Common myeloid progenitor, CD34-positive (primary cell): ENCODE data around the gene PARVB.
A peak's percentile ranks its signal among the peaks of the same experiment; 100 is the strongest.

ENCODE experiments used
- CTCF ChIA-PET: fragments of 350-600 bp; sonication (Branson Sonifier 250); formaldehyde crosslinking; loops from one replicate; lab custom pipeline; 2021; ENCODE audit warnings: antibody characterized with exemption; lab: Charles Lee
- POLR2A ChIA-PET: fragments of 350-600 bp; sonication (Branson Sonifier 250); formaldehyde crosslinking; loops from one replicate; lab custom pipeline; 2021; ENCODE audit warnings: antibody characterized with exemption; lab: Charles Lee
- DNase-seq, 3 donors: peaks; one replicate each; pipeline versions ENCODE4 v3.0.0 to v3.0.0-alpha.2; 2013
- H3K27ac ChIP-seq, 2 experiments: 1 replicate in 1 of 2; 2 replicates in 1 of 2; pipeline ENCODE4 v1.7.0; 2013; ENCODE audit warnings: inconsistent platforms in 2 of 2, low read length in 2 of 2, mild to moderate bottlenecking in 2 of 2, low read depth in 1 of 2, moderate library complexity in 1 of 2; ENCODE audit not compliant: severe bottlenecking in 2 of 2, insufficient read depth in 1 of 2, poor library complexity in 1 of 2
- H3K27me3 ChIP-seq, 5 experiments: replicated peaks in 2 of 5; 1 replicate in 3 of 5; 2 replicates in 2 of 5; pipeline versions ENCODE4 v1.6.1 to v1.7.0; 2013; ENCODE audit warnings: low read length in 4 of 5, mild to moderate bottlenecking in 2 of 5, moderate library complexity in 2 of 5, inconsistent platforms in 1 of 5; ENCODE audit not compliant: insufficient read depth in 5 of 5, control insufficient read depth in 4 of 5
- H3K36me3 ChIP-seq, 4 experiments: 1 replicate in 2 of 4; 2 replicates in 2 of 4; pipeline versions ENCODE4 v1.6.1 to v1.7.0; 2013; ENCODE audit warnings: low read length in 3 of 4, control low read depth in 1 of 4, mild to moderate bottlenecking in 1 of 4; ENCODE audit not compliant: control insufficient read depth in 4 of 4, insufficient read depth in 4 of 4
- H3K4me1 ChIP-seq, 4 experiments: 1 replicate in 3 of 4; 2 replicates in 1 of 4; pipeline versions ENCODE4 v1.6.1 to v1.7.1; 2013; ENCODE audit warnings: low read length in 3 of 4, mild to moderate bottlenecking in 3 of 4, control low read depth in 1 of 4, inconsistent platforms in 1 of 4, moderate library complexity in 1 of 4; ENCODE audit not compliant: control insufficient read depth in 4 of 4, insufficient read depth in 4 of 4; ENCODE audit errors: control extremely low read depth in 1 of 4
- H3K4me3 ChIP-seq, 7 experiments: 1 replicate in 4 of 7; 2 replicates in 3 of 7; pipeline versions ENCODE4 v1.5.1 to v1.7.0; 2013; ENCODE audit warnings: mild to moderate bottlenecking in 7 of 7, low read length in 6 of 7, moderate library complexity in 6 of 7, inconsistent platforms in 2 of 7, low read depth in 2 of 7, control low read depth in 1 of 7; ENCODE audit not compliant: insufficient read depth in 4 of 7, control insufficient read depth in 1 of 7; ENCODE audit errors: extremely low read depth in 1 of 7
- H3K9me3 ChIP-seq, 5 experiments: 1 replicate in 4 of 5; 2 replicates in 1 of 5; pipeline versions ENCODE4 v1.6.1 to v1.7.1; 2013; ENCODE audit warnings: low read length in 4 of 5, mild to moderate bottlenecking in 2 of 5, inconsistent platforms in 1 of 5, low read depth in 1 of 5, moderate library complexity in 1 of 5; ENCODE audit not compliant: control insufficient read depth in 4 of 5, insufficient read depth in 2 of 5; ENCODE audit errors: control extremely low read depth in 1 of 5
- WGBS: methylation state at CpG from one replicate; pipeline ENCODE4 v1.1.5; 2013; ENCODE audit not compliant: insufficient coverage; 5-methylcytosine and 5-hydroxymethylcytosine counted together

Gene PARVB

GRCh38 chr22:44126807-44127206 is 102.7 kb downstream of the PARVB start:
- peaks cover 0 to 13% (median 2%) of the 10 kb centered on the region in 4 experiments for H3K4me1 ChIP-seq
- no peak for DNase-seq
- no peak overlapping the region for H3K27ac ChIP-seq
- ChIA-PET CTCF (interaction anchor here (0.9 kb wide), 1 partner anchor 47 kb away, joined by 3 read pairs; no protein-coding TSS in a partner anchor), POLR2A (no interaction called here)
- 83% methylated on average over 1 of the region's 2 CpGs for WGBS
- no peak overlapping the region for H3K4me3 ChIP-seq
- peaks cover under 1 to 54% (median 28%) of the 10 kb centered on the region in 4 experiments for H3K36me3 ChIP-seq
- peaks cover 2 to 20% (median 13%) of the 10 kb centered on the region in 5 experiments for H3K9me3 ChIP-seq
- H3K27me3 ChIP-seq: no peaks in the 10 kb centered on the region

GRCh38 chr22:44127356-44127755 is 103.3 kb downstream of the PARVB start:
- WGBS: 18% methylated on average over 1 of the region's 1 CpG
- CTCF ChIA-PET: interaction anchor here (0.9 kb wide), 1 partner anchor 46 kb away, joined by 3 read pairs; no protein-coding TSS in a partner anchor
- POLR2A ChIA-PET: no interaction called here
- DNase-seq: no peak
- H3K4me3 ChIP-seq: no peak overlapping the region
- no peak overlapping the region for H3K27ac ChIP-seq
- peaks cover 2 to 17% (median 11%) of the 10 kb centered on the region in 5 experiments for H3K9me3 ChIP-seq
- H3K4me1 ChIP-seq: peaks cover 0 to 15% (median 2%) of the 10 kb centered on the region in 4 experiments
- H3K27me3 ChIP-seq: no peaks in the 10 kb centered on the region
- peaks cover 2 to 54% (median 32%) of the 10 kb centered on the region in 4 experiments for H3K36me3 ChIP-seq

GRCh38 chr22:44128958-44129618 is 105.0 kb downstream of the PARVB start:
- Histone ChIP-seq H3K27ac (no peak overlapping the region), H3K36me3 (peaks cover 2 to 48% (median 34%) of the 10 kb centered on the region in 4 experiments), H3K4me3 (no peak overlapping the region), H3K4me1 (peaks cover 0 to 33% (median 12%) of the 10 kb centered on the region in 4 experiments), H3K9me3 (peaks cover 2 to 17% (median 11%) of the 10 kb centered on the region in 5 experiments), H3K27me3 (no peaks in the 10 kb centered on the region)
- ChIA-PET CTCF (no interaction called here), POLR2A (no interaction called here)
- DNase-seq: no peak
- 94% methylated on average over 19 of the region's 19 CpGs for WGBS

- no peaks in the 10 kb centered on the region for H3K27me3 ChIP-seq
- no peak overlapping the region for H3K4me3 ChIP-seq
- ChIA-PET POLR2A (no interaction called here), CTCF (no interaction called here)
- peaks cover 2 to 17% (median 11%) of the 10 kb centered on the region in 5 experiments for H3K9me3 ChIP-seq
- H3K4me1 ChIP-seq: peaks cover 2 to 38% (median 15%) of the 10 kb centered on the region in 4 experiments
- H3K27ac ChIP-seq: no peak overlapping the region
- WGBS: 97% methylated on average over 7 of the region's 8 CpGs
- DNase-seq: no peak
- peaks cover 2 to 48% (median 33%) of the 10 kb centered on the region in 4 experiments for H3K36me3 ChIP-seq
These were observed 105.5 kb downstream of the PARVB start for GRCh38 chr22:44129619-44129976.

GRCh38 chr22:44130076-44130711 is 106.1 kb downstream of the PARVB start:
- ChIA-PET POLR2A (no interaction called here), CTCF (no interaction called here)
- H3K27me3 ChIP-seq: no peaks in the 10 kb centered on the region
- H3K36me3 ChIP-seq: peaks cover 2 to 43% (median 35%) of the 10 kb centered on the region in 4 experiments
- DNase-seq: peak in 1 of 3 donors; percentile 7
- H3K4me1 ChIP-seq: peaks cover 6 to 43% (median 17%) of the 10 kb centered on the region in 4 experiments
- H3K9me3 ChIP-seq: peaks cover 2 to 17% (median 11%) of the 10 kb centered on the region in 5 experiments
- WGBS: 92% methylated on average over 10 of the region's 12 CpGs
- H3K4me3 ChIP-seq: no peak overlapping the region
- no peak overlapping the region for H3K27ac ChIP-seq

GRCh38 chr22:44131412-44131811 is 107.3 kb downstream of the PARVB start:
- Histone ChIP-seq H3K27ac (no peak overlapping the region), H3K4me3 (no peak overlapping the region), H3K27me3 (no peaks in the 10 kb centered on the region), H3K9me3 (peaks cover 2 to 13% (median 10%) of the 10 kb centered on the region in 5 experiments), H3K36me3 (peaks cover 5 to 48% (median 36%) of the 10 kb centered on the region in 4 experiments), H3K4me1 (peaks cover 6 to 45% (median 17%) of the 10 kb centered on the region in 4 experiments)
- WGBS: no CpG with 5 or more reads among the region's 12 CpGs
- CTCF ChIA-PET: interaction anchor here (0.5 kb wide), 1 partner anchor 469 kb away, joined by 4 read pairs; no protein-coding TSS in a partner anchor
- POLR2A ChIA-PET: no interaction called here
- no peak for DNase-seq
